GM13977 (cell line): ENCODE data around the gene CTSA.

ENCODE experiments used
- DNase-seq: peaks from one replicate; pipeline ENCODE4 v3.0.0; 2012; ENCODE audit warnings: low spot score
- CTCF ChIP-seq: IDR thresholded peaks from 2 replicates; pipeline ENCODE4 v1.5.1; 2012; ENCODE audit warnings: mild to moderate bottlenecking, control low read depth; ENCODE audit not compliant: insufficient read depth; ENCODE audit errors: extremely low read depth, missing control alignments
- in situ Hi-C: fragments of 300-500 bp; cut with MboI; formaldehyde crosslinking; loops from one replicate; pipeline ENCODE4 v1.12.0; 2022; ENCODE audit warnings: low sequenced_read_pairs, low pct_unique_long_range_greater_than_20kb, mixed read lengths, inconsistent platforms; ENCODE audit not compliant: unreplicated experiment

Gene CTSA

DNA sequence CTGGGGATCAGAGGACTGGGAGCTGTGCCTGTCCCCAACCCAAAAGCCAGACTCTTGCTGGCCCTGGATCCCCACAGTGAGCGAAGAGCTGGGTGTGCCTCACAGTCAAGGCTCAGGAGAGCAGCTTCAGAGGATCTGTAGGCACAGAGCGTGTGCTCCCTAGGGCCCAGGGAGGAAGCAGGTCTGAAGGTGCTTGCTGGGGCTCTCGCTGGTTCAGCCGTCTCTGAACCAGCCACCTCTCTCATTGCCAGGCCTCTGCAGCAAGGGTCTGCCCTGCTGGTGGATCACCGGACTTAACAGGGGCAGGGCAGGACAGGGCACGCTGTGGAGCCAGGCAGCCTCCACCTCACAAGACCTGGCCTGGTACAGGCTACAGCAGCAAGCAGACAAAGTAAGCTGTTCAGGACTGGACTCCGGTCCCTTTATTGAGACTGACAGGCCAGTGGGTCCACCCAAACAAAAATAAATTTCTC is 57.2 kb downstream of the CTSA start:
- no peak for DNase-seq
- in situ Hi-C loops, result no loop called here
- TF ChIP-seq CTCF, result no peak
